HG02870 (cell line): ENCODE data around the gene FABP7.
"Not testable (repeated sequence)": the region's sequence is repeated elsewhere in the genome, so short reads cannot be mapped to it uniquely, and the experiment has no call there.

Experiments
- ATAC-seq: cut with Tn5 transposase; IDR thresholded peaks from one replicate; pipeline ENCODE4 v1.9.1; 2021; ENCODE audit warnings: mild to moderate bottlenecking, moderate library complexity; ENCODE audit not compliant: unreplicated experiment

The FABP7 gene

GRCh38 chr6:122779667-122780066 is at the start of gene FABP7:
Gene FABP7, plus strand, starts transcription at chr6:122779716. Its CDS starts 79 bp downstream, at chr6:122779795.
- no peak for ATAC-seq

GRCh38 chr6:122730334-122730733 is 49.2 kb upstream of the FABP7 start:
- ATAC-seq, result no peak

- peak; percentile 59 for ATAC-seq
These were observed 48.6 kb upstream of the FABP7 start for GRCh38 chr6:122730775-122731386.

GRCh38 chr6:122733259-122733658 is 46.3 kb upstream of the FABP7 start:
- ATAC-seq, result no peak

GRCh38 chr6:122734529-122735395 is 44.8 kb upstream of the FABP7 start:
- no peak for ATAC-seq

GRCh38 chr6:122735582-122735981 is 43.9 kb upstream of the FABP7 start:
- ATAC-seq, result no peak

GRCh38 chr6:122736163-122736562 is 43.4 kb upstream of the FABP7 start:
- ATAC-seq, result no peak

GRCh38 chr6:122736616-122737015 is 42.9 kb upstream of the FABP7 start:
- no peak for ATAC-seq

- ATAC-seq, result no peak
These were observed 39.4 kb upstream of the FABP7 start for GRCh38 chr6:122740091-122740490.

- no peak for ATAC-seq
These were observed 38.6 kb upstream of the FABP7 start for GRCh38 chr6:122740936-122741335.

GRCh38 chr6:122744247-122744646 is 35.3 kb upstream of the FABP7 start:
- not testable (repeated sequence) for ATAC-seq

GRCh38 chr6:122744856-122745255 is 34.7 kb upstream of the FABP7 start:
- not testable (repeated sequence) for ATAC-seq

GRCh38 chr6:122746688-122747087 is 32.8 kb upstream of the FABP7 start:
- ATAC-seq, result no peak

- ATAC-seq, result no peak
These were observed 31.9 kb upstream of the FABP7 start for GRCh38 chr6:122747573-122747972.

- not testable (repeated sequence) for ATAC-seq
These were observed 30.6 kb upstream of the FABP7 start for GRCh38 chr6:122748945-122749344.

- no peak for ATAC-seq
These were observed 30.0 kb upstream of the FABP7 start for GRCh38 chr6:122749451-122750050.

- ATAC-seq, result peak; percentile 87
These were observed 28.2 kb upstream of the FABP7 start for GRCh38 chr6:122751326-122751725.

GRCh38 chr6:122752459-122752858 is 27.1 kb upstream of the FABP7 start:
- no peak for ATAC-seq

GRCh38 chr6:122753000-122753687 is 26.4 kb upstream of the FABP7 start:
- no peak for ATAC-seq

GRCh38 chr6:122753688-122754056 is 25.8 kb upstream of the FABP7 start:
- no peak for ATAC-seq

GRCh38 chr6:122754191-122754731 is 25.3 kb upstream of the FABP7 start:
- ATAC-seq, result no peak
